SK-N-MC (cell line): ENCODE results near the gene SLCO3A1.

ENCODE experiments used
- EZH2 ChIP-seq: fragments of 200-600 bp; sonication (generic); IDR thresholded peaks from one replicate; pipeline ENCODE4 v1.6.1; 2017; ENCODE audit warnings: antibody characterized with exemption
- POLR2AphosphoS5 ChIP-seq: IDR thresholded peaks from 2 replicates; pipeline ENCODE4 v1.6.1; 2012; ENCODE audit warnings: mild to moderate bottlenecking, low read depth, low read length, borderline replicate concordance

GRCh38 chr15:92132982-92133755 is 279.7 kb downstream of the SLCO3A1 start:
- no peak for TF ChIP-seq EZH2
- TF ChIP-seq POLR2AphosphoS5: no peak
